Posterior vena cava (tissue), 2 donors: Measurements from ENCODE around the gene MRPS23. TPM values are rescaled to one million over a fixed set of nuclear protein-coding genes. Genes with fewer than 3 reads are reported as not detected.
"Not testable (repeated sequence)": the region's sequence is repeated elsewhere in the genome, so short reads cannot be mapped to it uniquely, and the experiment has no call there.

Experiments used
- DNase-seq: peaks from one replicate; pipeline ENCODE4 v3.0.0-alpha.2; 2020; ENCODE audit warnings: low spot score
- intact Hi-C, 2 donors: fragments of 100-400 bp; cut with DNase I; formaldehyde crosslinking; loops; one replicate each; pipeline versions ENCODE4 v1.14.1 to v1.14.2; 2022 to 2023
- total RNA-seq, 2 donors: library from RNA; stranded (reverse); fragmentation: NEBNext Ultra II Directional; extraction: Animal tissue kit (Norgen Biotek cat#: 25700); gene quantifications; one replicate each; pipeline ENCODE4 v1.2.1, GENCODE V29; 2021
- donor health status: DM: yes; HTN: yes; CAD: no.
- donor health status: DM: yes; HTN: yes; CAD: no.

Gene MRPS23
- total RNA-seq, 2 donors from 2014 or later = 25.2 to 26.5 TPM

DNA sequence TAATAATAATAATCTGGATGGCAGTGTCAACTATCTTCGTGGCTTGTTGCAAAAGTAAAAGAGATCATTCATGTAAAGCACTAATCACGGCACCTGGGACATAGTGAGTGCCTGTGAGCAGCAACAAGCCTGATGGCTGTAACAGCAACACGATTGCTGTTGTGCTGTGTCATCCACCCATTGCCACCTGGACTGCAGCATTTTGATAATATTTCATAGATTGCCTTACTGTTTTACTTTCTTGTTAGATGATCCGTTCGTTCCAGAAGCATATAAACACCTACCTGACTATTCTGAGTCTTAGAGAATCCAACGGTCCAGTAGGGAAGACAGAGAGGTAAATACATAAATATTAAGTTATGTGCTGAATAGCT is 3.1 kb upstream of the MRPS23 start:
- intact Hi-C loops = no loop called here
- no peak for DNase-seq

DNA sequence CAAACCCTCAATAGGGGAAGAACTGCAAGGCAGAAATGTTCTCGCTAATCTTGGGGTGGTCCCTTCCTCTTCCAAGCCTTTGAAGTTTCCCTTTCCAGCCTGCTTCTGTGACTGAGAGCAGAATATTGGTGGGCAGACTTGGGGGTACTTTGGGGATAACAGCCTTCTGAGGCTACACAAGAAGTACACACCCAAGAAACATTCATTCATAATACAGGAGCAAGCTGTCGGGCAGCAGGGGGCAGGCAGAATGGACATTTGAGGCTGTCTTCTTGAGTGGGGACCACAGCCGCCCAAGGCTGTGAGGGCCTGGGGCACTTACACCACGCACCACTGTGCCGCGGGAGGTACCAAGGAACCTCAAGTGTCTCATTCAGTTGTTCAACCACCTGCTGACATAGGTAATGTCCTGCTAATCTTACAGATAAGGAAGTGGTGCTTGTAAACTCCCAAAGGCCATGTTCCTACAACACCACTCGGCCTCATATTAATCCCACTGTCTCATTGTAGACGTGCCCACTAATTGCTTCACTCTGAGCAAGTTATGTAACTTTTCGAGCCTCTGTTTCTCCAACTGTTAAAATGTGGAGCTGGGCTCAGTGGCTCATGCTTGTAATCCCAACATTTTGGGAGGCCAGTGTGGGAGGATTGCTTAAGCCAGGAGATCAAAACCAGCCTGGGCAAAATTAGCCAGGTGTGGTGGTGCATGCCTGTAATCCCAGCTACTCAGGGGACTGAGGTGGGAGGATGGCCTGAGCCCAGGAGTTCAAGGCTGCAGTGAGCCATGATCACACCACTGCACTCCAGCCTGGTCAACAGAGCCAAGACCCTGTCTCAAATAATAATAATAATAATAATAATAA is 2.5 kb upstream of the MRPS23 start:
- DNase-seq = no peak
- intact Hi-C loops = no loop called here

DNA sequence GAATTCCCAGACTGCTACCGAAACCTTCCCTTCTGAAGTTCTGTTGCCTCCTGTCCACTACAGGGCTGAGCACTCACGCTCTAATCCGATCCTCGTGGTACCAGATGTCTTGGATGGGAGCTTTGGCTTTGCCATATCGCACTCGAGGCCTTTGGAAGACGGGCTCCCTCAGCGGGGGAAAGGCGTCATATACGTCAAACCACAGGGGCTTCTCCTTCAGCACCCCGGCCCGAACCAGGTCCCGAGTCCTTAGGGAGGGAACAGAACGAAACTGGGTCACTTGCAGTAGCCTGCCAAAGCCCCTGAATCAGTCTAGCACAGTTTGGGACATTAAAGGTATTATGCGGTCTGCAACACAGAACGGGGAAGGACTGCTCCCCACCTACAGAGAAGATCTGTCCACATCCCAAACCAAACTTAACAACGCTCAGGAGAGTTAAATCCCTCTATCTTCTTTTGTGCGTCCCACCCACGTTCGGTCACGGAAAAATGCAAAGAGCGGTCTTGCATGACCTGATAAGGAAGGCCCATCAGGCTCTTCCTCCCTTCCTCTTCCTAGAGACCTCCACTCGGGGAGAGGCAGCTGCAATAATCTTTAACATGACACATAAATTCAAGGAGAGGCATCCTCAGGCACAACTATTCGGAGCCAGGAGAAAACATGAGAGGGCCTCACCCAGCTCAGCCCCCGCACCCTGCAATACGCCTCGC is 526 bp downstream of the MRPS23 start:
- intact Hi-C loops = loop anchor here in 1 of 2 donors (5.0 kb wide), 1 partner anchor 832 kb away; no protein-coding TSS in a partner anchor
- no peak for DNase-seq

GRCh38 chr17:57846056-57846945 is 3.5 kb downstream of the MRPS23 start:
- not testable (repeated sequence) for DNase-seq
- intact Hi-C loops = loop anchor here in 1 of 2 donors (5.0 kb wide), 1 partner anchor 829 kb away; no protein-coding TSS in a partner anchor

DNA sequence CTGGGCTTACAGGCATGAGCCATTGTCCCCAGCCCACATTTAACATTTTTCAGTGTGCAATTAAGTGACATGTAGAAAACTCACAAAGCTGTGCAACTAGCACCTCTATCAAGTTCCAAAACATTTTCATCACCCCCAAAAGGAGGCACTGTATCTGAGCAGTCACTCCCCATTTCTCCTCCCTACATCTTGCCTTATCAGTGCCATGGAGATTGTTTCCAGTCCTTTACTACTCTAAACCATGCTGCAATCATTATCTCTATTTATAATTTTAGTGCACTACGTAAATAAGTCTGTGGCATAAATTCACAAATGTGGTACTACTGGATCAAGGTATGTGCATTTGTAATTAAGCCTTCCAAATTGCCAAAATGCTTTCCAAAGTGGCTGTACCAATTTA is 7.6 kb downstream of the MRPS23 start:
- intact Hi-C loops = no loop called here
- no peak for DNase-seq

DNA sequence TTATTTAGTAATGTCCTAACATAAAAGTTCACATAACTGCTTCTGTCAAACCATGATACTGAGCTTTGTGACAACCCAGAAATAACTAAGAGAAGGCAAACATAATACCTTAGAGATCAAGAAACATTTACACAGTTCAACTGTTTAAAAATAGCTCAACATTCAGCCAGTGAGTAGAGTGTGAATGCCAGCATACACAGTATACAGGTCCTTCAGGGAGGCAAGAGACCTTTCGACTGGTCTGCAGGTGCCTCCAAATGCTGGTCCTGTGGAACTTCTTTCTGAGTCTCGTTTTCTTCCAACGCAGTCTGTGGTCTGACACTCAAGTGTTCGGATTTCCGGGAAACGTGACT is 10.3 kb downstream of the MRPS23 start:
- no peak for DNase-seq
- intact Hi-C loops = no loop called here

DNA sequence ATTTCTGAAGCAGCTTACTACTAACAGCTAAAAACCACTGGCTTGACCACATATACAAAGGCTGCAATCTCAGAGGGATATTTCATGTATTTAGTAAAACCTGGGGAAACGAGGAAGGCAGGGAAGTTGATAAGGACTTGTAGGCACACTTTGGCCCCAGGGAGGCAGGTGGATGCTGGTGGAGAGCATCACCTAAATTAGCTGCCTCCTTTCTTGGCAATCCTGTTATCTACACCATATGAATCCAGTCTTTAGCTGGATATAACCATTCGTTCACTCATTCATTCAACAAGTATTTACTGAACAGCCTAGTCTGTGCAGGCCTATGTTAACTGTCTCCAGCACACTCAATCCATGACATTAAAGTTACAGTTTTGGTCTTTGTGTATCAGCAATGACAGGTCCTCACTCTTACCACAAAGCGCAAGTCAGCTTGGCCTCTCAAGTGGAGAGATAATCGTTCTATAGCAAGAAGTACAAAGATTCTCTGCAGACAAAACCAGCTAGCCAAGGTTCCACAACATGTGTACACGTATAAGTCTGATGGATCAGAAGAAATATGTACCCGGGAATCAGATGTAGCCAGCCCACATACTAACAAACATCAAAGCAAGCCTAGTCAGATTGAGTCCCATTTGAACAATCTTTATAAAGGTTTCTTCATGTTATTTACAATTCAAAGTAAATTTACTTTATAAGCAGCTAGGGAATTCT is 10.8 kb downstream of the MRPS23 start:
- intact Hi-C loops = no loop called here
- DNase-seq = no peak

DNA sequence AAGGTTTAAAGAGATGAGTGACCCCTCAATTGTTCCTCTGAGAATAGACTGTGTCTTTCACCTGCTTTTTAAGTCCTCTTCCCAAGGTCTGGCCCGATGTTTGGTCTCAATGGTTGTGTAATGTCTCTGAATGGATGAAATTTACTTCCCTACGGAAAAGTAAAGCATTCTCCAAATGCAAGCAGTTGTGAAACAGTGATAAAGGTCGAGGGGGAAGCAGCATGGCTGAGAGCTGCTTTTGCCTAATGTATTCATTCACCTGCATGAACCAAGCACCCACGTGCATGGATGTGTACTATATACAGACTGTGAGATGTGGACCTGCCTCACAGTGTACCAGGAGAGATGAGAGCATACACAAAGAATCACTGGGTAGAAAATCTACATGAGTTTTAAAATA is 11.4 kb downstream of the MRPS23 start:
- intact Hi-C loops = no loop called here
- DNase-seq = no peak

DNA sequence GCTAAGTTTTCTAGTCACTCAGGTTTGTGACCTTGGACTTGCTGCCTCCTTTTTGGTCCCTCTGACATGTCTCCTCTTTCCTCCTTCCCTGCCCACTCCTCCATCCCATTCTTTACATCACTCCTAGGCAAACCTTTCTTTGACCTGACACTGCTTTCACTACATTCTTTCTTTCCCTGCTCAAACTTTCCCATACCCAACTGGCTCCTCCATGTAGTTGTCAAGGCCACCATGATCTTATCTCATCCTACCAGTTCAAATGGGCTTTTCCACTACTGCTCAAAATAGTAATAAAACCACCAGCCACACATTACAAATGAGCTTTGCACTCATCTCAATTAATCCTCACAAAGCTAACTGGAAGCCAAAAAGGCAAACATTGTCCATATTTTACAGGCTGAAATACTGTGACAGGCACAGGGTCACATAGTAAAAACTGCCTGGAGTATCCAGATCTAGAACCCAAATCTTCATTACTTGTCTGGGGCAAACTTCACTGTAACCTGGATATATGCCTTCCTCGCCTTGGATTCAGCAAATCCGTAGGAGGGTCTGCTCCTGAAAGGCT is 14.4 kb downstream of the MRPS23 start:
- intact Hi-C loops = no loop called here

DNA sequence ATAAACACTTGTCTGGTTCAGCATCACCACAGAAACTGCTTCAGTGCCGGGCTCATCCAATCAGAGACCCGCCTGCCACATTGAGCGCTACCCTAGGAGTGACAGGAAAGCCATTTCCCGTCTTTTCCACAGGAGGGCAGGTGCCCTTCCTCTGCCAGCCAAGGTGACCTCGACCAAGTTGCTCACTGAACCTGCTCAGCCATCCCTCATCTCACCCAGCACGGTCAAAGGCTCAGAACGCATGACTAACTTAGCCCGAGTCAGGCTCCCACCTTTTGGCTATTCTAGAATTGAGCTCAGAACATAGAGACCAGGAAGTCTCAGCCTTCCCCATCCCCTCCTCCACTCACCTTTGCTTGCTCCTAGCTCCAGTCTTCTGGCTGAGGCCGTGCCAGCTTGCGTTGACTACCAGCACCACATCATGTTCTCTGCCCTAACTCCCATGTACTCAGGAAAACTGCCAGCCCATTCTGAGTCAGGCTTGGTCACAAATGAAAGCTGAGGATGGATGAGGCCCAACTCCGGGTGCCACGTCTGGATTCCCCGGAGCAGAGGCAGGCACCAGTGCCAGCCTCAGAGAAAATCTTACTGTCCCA is 15.6 kb downstream of the MRPS23 start:
- DNase-seq = no peak
- intact Hi-C loops = no loop called here

More for the DNA sequence above, 14.4 kb downstream of the MRPS23 start:
- no peak for DNase-seq

- DNase-seq = peak; percentile 86
- intact Hi-C loops = no loop called here
These were observed 16.5 kb downstream of the MRPS23 start for GRCh38 chr17:57833179-57833939.

GRCh38 chr17:57832314-57833178 is 17.3 kb downstream of the MRPS23 start:
- intact Hi-C loops = no loop called here
- no peak for DNase-seq

DNA sequence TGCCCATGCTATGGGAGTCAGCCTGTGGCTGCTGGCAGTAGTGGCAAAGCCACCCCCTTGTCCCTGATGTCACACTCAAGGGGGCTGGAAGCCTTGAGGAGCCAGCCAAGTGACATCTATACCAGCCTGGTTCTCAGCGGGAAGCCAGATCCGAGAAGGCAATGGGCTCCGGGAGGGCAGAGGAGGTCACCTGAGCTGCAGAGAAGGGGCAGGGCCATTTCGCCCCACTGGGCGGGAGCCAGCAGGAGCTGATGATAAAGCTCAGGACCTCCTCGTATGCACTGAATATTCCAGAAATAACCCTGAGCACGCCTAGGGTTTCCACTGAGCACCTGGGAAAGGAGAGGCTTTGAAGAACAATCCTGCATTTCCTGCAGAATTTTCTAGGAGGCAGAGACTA is 19.0 kb downstream of the MRPS23 start:
- DNase-seq = no peak
- intact Hi-C loops = no loop called here

DNA sequence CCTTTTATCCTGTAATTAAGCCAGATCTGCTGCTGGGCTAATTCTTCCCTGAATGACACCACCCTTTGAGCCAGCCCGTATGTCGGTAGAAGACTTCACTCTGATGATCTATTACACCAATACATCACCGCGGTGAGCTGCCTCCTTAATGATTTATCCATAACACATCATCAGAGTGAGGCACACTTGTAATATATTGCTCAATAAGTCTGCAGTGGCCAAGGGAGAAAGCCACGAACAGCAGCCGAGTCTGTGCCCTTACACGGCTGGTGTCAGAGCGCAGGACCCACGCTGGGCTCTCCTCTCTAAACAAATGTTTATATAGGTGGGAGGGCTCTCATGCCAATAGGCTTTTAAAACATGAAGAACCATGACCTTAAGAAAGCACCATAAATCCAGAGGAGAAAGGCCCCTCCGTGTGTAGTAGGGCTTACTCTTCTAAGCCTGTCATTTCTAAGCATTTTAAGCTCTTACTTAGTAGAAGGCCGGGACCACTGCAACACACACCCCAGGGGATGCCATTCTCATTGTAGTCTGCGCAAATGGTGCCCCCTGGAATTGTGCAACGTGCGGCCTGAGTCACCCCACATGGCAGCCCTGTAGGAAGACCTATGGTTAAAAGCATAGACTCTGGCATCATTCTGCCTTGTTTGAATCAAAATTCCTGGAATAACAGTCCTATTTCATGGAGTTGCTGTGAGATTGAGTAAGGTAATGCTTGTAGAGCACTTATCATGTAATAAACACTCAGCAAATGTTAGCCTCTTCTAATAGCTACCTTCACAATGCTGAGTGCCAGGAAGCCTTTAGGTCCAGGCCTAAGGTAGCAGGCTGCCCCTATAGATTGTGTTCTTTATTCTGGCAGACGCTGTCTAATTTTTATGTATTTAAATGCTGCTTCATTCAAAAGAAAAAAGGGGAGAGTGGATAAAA is 26.1 kb downstream of the MRPS23 start:
- DNase-seq = no peak
- intact Hi-C loops = loop anchor here in 1 of 2 donors (10.0 kb wide), 1 partner anchor 259 kb away; no protein-coding TSS in a partner anchor

DNA sequence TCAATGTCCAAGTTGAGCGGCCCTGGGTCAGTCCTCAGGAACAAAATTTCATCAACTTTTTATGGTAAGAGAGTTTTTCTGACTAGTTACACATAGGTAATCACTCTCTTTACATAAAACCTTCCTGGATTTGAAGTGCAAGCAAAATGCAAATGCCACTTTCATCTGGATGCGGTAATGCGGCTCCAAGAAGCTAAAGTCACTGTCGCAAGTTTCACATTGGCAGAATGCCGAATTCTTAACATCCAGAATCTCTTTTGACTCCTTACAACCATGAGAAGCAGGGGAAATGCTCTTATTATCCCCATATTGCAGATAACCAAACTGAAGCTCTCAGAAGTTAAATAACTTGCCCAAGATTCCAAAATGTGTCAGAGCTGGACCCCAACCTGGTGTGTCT is 30.0 kb downstream of the MRPS23 start:
- intact Hi-C loops = loop anchor here in 1 of 2 donors (10.0 kb wide), 1 partner anchor 255 kb away; no protein-coding TSS in a partner anchor
- no peak for DNase-seq

- intact Hi-C loops = no loop called here
- no peak for DNase-seq
These were observed 30.6 kb downstream of the MRPS23 start for GRCh38 chr17:57819285-57819684.
